ENCODE measurements around the gene AQR.

- TF ChIP-seq CTCF (conservative IDR thresholded peaks at IDR 0.05; ENCODE audit: low read depth, low read length) (no peak), CHD1 (IDR thresholded peaks at IDR 0.05; ENCODE audit: low read depth, low read length) (no peak), FOS (IDR thresholded peaks at IDR 0.05; ENCODE audit: low read depth, low read length) (0 out of 2 replicates have a peak, but pooled peaks have one; percentile 5), RFX5 (IDR thresholded peaks at IDR 0.05; ENCODE audit: low read depth, low read length) (no peak; the same call in 1 of the 2 replicates), CEBPB (IDR thresholded peaks at IDR 0.05; ENCODE audit: low read depth, low read length) (peak; percentile 14; the same call in 1 of the 2 replicates)
Measured at GRCh38 chr15:34818526-34818925, 151.0 kb downstream of the AQR start.

Measured in IMR-90 (cell line).